Activated T-cell treated with anti-CD3 and anti-CD28 coated beads for 1 hour (primary cell): ENCODE results near the gene NPW.
A peak's percentile ranks its signal among the peaks of the same experiment; 100 is the strongest.
"Not testable (repeated sequence)": the region's sequence is repeated elsewhere in the genome, so short reads cannot be mapped to it uniquely, and the experiment has no call there.

Experiments used
- DNase-seq: peaks from one replicate; pipeline ENCODE4 v3.0.0-alpha.2; 2020; ENCODE audit warnings: low read depth

The NPW gene

GRCh38 chr16:2002406-2003230, 17.0 kb upstream of the NPW start:
- no peak for DNase-seq

- DNase-seq = no peak
These were observed 16.3 kb upstream of the NPW start for GRCh38 chr16:2003231-2003826.

DNA sequence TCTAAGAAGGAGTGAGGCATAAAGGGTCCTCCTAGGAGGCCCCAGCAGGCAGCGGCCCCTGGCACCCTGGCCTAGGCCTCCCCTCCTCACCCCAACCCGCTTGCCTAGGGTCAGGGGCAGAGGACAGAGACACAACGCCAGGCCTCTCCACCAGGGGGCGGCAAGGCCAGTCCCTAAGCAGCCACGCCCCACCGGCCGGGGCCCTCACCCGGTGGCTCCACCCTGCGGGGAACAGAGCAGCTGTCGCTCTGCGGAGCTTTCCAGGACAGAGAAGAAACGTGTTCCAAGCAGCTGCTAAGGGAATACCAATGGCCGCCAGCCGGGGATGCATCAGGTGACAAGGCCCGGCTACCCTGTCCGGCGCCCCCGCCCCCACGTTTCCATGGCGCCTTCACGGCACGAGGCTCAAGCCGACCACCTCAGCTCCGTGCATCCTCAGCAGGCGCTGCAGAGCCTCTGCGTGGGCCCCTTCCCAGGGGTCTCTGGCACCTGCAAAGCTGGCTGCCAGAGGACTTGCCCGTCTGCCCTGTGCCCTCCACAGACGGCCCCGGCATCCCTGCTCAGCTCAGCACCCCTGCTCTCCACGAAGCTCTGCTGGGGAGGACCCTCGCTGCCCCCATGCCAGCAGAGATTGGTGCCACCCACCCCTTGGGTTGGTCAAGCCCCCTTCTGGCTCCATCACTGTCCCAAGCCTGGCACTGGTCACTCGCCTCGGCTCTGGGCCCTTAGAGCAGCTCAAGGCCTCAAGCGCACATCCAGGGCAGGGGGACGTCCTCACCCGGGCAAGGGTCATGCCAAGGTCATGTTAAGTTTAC, 15.6 kb upstream of the NPW start:
- peak; percentile 80 for DNase-seq

- no peak for DNase-seq
These were observed 14.6 kb upstream of the NPW start for GRCh38 chr16:2004795-2005517.

- DNase-seq = no peak
These were observed 13.9 kb upstream of the NPW start for GRCh38 chr16:2005646-2006045.

DNA sequence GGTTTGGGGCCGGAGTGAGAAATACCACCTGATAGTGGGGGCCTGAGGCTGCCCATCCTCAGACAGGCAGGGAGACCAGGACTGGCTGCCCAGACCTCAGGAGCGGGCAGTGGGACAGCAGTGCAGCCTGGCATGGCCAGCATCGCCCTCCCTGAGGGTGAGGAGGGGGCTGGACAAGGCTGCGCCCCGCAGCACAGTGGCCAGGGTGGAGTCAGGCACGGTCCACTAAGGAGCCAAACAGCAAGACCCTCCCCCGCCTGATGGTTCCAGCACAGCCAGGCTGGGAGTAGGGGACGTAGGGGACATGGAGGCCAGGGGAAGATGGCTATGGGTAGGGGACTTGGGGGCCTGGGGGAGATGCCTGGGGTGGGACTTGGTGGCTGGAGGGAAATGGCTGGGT, 13.3 kb upstream of the NPW start:
- DNase-seq = no peak

DNA sequence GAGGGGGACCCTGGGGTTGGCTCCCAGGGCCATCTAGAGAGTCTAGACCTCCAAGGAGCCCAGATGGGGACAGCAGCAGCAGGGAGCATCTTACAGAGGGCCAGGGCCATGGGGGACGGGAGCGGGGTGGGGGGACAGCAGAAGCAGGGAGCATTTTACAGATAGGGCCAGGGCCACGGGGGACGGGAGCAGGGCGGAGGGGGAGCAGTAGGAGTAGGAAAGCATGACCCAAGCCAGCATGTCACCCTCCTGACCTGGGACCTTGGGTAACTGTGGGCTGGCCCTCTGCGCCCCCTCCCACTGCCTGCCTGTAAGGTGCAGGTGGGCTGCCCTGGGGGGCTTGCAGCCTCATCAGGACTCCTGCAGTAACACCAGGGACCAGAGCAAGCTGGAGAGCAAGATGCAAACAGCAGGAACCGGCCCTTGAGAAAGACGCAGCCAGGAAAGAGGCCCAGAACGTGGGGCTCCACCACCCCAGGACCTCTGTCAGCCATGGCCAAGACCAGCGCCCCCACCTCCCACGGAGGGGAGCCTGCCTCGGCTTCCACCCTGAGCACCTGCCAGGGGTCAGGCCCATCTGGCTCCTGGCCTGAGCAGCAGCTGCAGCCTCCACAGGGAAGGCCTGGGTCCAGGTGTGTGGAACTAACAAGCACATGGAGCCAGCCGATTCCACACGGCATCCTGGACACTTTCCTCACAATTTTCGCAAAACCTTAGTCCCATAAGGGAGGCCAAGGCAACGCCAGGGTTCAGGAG, 12.3 kb upstream of the NPW start:
- DNase-seq = no peak

DNA sequence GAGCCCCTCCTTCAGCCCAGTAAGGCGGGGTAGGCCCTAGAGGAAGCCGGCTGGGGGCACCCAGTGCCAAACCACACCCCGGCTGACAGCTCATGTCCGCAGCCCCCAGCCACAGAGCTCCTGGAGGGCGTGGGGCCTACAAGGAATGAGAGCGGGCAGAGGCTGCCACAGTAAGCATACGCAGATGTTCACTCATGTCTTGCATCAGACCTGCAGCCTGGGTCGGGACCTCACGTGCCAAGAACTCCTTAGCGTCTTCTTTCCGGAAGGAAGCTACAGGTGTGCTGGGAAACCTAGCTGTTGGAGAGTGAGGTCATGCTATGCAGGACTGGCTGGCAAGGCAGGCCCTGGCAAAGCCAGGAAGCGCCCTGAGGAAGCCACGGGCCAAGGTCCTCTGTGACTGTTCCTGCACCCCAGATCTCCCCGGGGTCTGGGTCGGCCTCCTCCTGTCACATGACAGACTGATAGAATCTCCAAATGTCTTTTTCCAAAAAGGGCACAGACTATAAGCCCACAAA, 11.5 kb upstream of the NPW start:
- DNase-seq = no peak

GRCh38 chr16:2008631-2009163, 10.9 kb upstream of the NPW start:
- no peak for DNase-seq

DNA sequence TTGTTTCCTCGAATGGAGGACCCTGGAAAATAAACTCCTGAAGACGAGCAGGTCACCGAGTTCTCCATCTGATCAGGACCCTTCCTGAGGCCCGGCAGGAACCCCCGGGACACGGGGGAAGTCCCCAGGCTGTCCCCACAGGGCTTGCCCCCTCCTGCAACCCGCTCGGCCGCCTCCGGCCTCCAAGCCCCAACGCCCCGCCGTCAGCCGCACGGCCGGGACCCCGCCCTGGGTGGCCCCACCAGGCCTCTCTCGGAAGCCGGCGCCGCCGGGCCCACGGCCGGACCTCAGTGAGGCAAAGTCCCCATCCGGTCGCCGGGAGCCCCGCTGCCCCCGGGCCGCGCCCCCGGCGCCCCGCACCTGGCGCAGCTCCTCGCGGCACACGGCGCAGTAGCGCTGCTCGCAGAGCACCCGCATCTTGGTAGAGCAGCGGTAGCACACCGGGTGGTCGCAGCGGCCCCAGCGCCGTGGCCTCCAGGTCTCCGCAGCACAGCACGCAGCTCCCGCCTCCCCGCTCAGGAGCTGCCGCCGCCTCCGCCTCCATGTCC, 10.3 kb upstream of the NPW start:
- no peak for DNase-seq

GRCh38 chr16:2009791-2010510, 9.6 kb upstream of the NPW start, which contains the start of gene ZNF598:
Gene ZNF598 (minus strand): TSS chr16:2009821.
- DNase-seq = peak; percentile 75

DNA sequence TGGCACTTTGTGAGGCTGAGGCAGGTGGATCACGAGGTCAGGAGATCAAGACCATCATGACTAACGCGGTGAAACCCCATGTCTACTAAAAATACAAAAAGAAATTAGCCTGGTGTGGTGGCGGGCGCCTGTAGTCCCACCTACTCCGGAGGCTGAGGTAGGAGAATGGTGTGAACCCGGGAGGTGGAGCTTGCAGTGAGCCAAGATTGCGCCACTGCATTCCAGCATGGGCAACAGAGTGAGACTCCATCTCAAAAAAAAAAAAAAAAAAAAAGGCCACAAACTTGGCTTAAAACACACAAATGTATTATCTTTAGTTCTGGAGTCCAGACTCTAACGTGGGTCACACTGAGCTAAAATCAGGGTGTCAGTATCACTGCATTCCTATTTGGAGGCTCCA, 7.9 kb upstream of the NPW start:
- DNase-seq = not testable (repeated sequence)

- DNase-seq = no peak
These were observed 6.1 kb upstream of the NPW start for GRCh38 chr16:2013527-2013926.

GRCh38 chr16:2015117-2015946, 4.3 kb upstream of the NPW start:
- no peak for DNase-seq

GRCh38 chr16:2015947-2016208, 3.7 kb upstream of the NPW start:
- no peak for DNase-seq

GRCh38 chr16:2016407-2016922, 3.1 kb upstream of the NPW start:
- DNase-seq = no peak

DNA sequence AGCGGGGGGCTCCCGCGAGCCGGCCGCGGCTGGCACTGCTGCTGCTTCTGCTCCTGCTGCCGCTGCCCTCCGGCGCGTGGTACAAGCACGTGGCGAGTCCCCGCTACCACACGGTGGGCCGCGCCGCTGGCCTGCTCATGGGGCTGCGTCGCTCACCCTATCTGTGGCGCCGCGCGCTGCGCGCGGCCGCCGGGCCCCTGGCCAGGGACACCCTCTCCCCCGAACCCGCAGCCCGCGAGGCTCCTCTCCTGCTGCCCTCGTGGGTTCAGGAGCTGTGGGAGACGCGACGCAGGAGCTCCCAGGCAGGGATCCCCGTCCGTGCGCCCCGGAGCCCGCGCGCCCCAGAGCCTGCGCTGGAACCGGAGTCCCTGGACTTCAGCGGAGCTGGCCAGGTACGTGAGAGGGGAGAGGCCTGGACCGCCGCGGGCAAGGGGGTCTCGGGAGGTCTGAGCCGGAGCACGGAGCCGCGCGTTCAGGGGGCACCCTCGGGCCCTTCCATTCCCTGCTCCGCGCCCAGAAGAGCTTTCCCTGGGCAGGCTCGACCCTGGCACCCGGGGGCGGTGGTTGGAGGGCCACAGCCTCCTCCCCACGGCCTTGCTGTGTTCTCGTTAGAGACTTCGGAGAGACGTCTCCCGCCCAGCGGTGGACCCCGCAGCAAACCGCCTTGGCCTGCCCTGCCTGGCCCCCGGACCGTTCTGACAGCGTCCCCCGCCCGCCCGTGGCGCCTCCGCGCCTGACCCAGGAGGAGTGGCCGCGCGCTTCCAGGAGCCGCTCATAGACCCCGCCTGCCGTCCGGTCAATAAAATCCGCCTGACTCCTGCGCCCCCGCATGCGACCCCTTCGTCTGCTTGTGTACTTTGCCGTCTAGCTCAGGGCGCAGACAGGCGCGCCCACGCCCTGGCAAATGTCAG, 591 bp downstream of the NPW start:
- no peak for DNase-seq

GRCh38 chr16:2022723-2023091, 3.1 kb downstream of the NPW start:
- peak; percentile 17 for DNase-seq
